NCI-H524 treated with DMSO at 0.1 percent for 48 hours (cell line): ENCODE results near the gene HSPG2.
"Not testable (repeated sequence)": the region's sequence is repeated elsewhere in the genome, so short reads cannot be mapped to it uniquely, and the experiment has no call there.

Experiments used
- DNase-seq: peaks from one replicate; lab custom pipeline; 2025; lab: John Stamatoyannopoulos, UW

The HSPG2 gene

DNA sequence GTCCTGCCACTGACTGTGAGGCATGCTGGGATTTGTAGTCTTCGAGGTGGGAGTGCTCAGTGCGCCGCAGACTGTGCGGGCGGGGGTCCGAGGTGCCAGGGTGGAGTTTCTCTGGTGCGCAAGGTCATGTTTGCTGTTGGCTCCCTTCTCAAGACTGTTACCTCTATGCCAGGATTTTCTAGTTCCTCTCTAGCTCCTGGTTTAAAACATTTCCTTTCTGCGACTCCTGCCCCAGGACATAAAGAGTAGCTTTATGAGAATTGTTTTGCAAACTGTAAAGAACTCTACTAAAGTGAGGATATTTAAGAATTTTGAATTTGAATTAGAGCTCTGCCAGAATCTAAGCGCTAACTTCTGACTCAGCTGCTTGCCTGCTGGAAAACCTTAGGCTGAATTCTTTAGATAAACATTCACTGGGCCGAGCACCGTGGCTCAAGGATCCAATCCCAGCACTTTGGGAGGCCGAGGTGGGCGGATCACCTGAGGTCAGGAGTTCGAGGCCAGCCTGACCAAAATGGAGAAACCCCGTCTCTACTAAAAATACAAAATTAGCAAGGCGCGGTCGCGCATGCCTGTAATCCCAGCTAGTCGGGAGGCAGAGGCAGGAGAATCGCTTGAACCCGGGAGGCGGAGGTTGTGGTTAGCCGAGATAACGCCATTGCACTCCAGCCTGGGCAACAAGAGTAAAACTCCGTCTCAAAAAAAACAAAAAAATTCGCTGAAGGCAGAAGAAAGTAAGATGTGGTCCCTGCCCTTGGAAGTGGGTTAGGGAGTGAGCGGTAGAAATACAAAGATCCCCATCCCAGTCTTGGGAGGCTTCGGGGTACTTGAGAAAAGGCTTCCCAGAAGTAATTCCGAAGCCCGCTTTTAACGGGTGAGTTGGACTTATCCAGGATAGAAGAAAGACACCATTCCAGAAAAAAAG is 153.2 kb downstream of the HSPG2 start:
- peak; percentile 65 for DNase-seq

DNA sequence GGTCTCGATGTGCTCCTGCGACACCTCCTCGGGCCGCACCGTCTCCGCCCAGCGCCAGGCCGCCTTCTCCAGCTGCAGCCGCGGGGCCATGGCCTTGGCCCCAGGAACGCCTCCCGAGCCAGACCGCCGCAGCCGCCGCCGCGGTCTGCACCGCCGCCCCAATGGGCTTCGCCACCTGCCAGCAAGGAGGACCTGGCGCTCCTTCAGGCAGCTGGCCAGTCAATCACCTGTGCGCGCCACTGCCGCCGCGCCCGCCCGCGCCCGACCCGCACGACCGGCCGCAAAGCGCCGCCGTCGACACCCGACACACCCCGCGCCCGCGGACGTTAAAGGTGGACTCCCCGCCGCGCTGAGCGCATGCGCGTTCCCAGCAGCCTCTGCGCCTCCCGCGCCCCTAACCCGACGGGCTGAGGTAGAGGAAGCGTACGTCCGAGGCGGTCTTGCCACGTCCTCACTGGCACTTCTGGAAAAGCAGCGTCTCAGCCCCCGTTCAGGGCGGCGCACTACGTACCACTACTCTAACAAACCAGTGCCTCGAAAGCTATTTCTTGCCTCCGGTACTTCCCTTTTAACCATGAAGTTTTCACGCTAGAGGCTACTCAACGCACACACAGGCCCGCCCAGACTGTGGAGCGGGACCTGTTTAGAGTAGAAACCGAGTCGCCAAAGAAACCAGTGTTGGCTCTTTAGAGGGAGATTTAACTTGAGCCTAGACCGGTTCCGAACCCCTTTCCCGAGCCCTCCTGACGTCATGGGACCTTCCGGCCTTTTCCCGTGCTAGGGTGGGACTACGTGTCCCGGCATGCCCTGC is 154.0 kb downstream of the HSPG2 start, which contains the start of gene USP48:
Gene USP48 (minus strand): TSS at position 282 of the 811 bp plus-strand sequence. CDS start 192 bp downstream, at position 90.
- DNase-seq, result peak; percentile 52

DNA sequence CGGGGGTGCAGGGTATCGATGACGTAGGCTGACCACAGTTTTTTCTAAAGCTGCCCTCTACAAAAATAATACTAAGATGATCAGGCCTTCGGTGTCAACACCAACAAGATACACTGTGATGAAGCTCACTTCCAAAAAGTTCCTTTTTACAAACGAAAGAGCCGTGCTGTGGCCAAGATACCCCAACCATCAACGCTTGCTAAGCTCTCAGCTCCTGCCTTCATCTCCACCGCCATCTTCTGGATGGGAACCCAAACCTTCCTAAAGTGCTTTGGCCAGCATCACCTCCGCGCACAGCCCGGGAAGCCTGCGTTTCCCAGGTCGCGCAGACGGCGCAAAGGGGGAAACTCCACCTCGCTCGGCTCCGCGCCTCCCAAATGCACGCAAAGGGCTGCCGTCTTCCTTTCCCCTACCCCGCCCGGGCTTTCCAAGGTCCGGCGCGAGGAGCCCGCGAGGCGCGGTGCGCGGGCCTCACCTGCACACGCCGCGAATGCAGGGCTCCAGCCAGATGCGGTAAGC is 154.7 kb downstream of the HSPG2 start:
- DNase-seq, result no peak

DNA sequence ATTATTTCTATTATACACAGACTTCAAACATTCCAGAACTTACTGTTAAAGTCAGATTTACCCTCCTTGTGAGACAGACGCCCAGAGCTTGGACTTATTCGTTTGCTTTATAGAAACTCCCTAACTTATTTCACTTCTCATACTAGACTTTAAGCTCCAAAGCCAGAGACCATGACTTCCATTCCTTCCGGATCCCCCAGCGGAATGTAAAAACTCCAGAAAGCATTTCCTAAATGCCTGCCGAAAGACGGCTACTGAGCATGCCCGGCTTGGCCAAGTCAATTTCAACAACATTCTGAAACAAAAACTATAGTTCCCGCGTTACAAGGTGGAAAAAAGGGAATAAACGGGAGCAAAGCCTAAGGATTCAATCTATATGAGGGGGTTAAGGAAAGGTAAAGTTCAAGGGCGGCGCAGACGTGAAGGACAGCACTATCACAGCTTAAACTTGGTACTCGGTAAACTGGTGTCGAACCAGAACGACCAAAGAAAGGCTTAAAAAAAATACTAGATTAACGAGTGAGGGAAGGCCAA is 155.2 kb downstream of the HSPG2 start:
- no peak for DNase-seq

DNA sequence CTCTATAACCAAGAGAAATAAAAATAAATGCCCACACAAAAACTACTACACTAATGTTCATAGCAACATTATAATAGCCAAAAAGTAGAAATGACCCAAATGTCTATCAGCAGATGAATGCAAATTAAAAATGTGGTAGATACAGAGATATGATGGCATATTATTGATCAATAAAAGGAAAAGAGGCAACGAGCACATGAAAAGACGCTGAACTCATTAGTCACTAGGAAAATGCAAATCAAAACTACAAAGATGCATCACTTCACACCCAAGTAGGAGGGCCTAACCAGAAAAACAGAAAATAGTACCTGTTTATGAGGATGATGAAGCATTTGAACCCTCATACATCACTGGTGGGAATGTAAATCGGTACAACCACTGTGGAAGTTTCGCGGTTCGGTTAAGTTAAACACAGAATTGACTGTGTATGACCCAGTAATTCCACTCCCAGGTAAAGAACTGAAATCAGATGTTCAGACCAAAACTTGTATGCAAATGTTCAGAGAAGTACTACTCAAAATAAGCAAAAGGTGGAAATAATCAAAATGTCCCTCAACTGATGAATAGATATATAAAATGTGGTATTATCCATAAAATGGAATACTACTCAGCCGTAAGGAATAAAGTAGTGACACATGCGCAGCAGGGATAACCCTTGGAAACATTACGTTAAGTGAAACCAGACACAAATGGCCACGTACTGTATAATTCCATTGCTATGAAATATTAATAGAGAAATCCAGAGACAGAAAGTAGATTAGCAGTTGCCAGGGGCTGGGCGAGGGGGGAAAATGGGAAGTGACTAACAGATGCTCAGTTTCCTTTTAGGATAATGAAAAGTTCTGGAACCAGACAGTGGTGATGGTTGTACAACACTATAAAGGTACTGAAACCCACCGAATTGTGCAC is 157.2 kb downstream of the HSPG2 start:
- DNase-seq, result no peak

DNA sequence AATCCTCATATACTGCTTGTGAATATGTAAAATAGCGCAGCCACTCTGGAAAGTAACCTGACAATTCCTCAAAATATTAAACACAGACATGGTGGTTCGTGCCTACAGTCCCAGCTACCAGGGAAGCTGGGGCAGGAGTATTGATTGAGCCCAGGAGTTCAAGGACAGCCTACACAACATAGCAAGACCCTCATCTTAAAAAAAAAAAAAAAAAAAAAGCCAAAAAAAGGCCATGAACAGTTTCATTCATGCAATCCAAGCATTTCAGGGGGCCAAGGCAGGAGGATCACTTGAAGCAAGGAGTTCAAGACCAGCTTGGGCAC is 158.7 kb downstream of the HSPG2 start:
- DNase-seq, result no peak

DNA sequence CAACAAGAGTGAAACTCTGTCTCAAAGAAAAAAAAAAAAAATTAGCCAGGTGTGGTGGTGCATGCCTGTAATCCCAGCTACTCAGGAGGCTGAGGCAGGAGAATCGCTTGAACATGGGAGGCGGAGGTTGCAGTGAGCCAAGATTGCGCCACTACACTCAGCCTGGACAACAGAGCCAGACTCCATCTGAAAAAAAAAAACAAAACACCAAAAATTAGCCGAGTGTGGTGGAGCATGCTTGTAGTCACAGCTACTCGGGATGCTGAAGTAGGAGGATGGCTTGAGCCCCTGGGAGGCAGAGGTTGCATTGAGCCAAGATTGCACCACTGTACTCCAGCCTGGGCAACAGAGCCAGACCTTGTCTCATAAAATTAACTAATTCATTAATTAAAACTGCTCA is 160.2 kb downstream of the HSPG2 start:
- DNase-seq, result not testable (repeated sequence)

DNA sequence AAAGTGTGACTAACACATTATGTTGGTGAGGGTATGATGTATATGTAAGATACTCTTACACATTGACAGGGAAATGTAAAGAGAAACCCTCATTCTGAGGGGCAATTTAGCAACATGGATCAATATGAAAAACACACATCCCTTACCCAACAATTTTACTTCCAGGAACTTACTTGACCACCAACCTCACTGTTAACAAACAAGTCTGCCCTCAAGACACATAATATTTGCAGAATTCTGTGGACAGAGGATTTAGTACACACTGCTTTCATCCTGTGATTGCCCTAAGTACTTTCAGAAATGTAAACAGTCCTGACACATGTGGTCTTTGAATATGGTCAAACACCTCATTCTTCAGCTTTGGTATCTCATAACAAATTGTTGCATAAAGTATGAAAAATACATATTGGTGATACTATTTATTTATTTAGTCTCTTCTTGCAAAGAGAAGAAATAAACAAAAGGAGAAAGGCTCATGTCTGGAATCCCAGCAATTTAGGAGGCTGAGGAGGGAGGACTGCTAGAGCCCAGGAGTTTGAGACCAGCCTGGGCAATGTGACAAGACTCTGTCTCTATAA is 161.0 kb downstream of the HSPG2 start:
- DNase-seq, result no peak

DNA sequence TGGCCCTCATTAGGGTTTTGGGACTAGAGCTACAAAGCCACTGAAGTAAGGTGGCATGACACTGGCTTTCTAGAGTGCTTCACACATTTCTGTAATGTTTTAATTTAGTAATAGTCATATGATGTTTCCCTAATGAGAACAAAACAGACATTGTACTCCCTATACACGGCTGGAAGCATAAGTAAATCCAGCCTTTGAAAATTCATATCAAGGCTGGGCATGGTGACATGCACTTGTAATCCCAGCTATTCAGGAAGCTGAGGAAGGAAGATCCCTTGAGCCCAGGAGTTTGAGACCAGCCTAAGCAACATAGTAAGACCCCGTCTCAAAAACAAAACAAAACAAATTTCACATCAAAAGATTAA is 161.6 kb downstream of the HSPG2 start:
- DNase-seq, result no peak

DNA sequence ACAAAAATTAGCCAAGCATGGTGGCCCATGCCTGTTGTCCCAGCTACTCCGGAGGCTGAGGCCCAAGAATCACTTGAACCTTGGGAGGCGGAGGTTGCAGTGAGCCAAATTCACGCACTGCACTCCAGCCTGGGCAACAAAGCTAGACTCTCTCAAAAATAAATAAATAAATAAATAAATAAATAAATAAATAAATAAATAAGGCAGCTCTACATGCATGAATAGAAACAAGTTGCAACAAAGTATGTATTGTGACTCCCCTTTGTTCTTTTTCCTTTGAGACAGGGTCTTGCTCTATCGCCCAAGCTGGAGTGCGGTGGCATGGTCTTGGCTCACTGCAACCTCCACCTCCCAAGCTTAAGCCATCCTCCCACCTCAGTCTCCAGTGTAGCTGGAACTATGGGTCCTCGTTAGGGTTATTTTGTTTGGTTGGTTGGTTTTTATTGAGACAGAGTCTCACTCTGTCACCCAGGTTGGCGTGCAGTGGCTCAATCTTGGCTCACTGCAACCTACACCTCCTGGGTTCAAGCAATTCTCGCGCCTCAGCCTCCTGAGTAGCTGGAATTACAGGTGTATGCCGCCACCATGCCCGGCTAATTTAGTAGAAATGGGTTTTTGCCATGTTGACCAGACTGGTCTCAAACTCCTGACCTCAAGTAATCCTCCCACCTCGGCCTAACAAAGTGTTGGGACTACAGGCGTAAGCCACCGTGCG is 162.1 kb downstream of the HSPG2 start:
- no peak for DNase-seq

DNA sequence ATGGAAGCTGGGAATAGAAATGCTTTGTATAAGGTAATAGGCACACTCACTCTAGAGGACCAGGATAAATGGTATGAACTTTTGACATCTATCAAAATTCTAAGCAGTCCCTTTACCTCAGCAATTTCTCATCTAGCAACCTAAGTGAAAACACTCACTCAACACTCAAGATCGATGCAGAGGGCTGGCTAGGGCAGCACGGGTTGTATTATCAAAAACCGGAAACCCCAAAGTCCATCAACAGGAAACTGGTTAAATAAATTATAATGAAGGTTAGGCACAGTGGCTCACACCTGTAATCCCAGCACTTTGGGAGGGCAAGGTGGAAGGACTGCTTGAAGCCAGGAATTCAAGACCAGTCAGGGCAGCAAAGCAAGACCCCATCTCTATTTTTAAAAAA is 163.5 kb downstream of the HSPG2 start:
- DNase-seq, result no peak
